Activated T-cell treated with anti-CD3 and anti-CD28 coated beads, Interleukin-2, amount 50 U/mL, for 72 hours (primary cell): Measurements from ENCODE around the gene DCHS2. TPM values are rescaled to one million over a fixed set of nuclear protein-coding genes. Genes with fewer than 3 reads are reported as not detected.

Source experiments
- ATAC-seq, 2 donors: fragments of 150-1000 bp; cut with Tn5 transposase; replicated peaks in 1 of 2; 2 replicates each; pipeline ENCODE4 v1.10.0; 2021; ENCODE audit warnings: moderate library complexity in 2 of 2, mild to moderate bottlenecking in 1 of 2
- DNase-seq, 2 donors: peaks; one replicate each; pipeline ENCODE4 v3.0.0; 2021 to 2022; ENCODE audit warnings: mixed read lengths in 1 of 2
- H3K27ac Mint-ChIP-seq: one replicate; pipeline ENCODE4 v1.8.0; 2022; ENCODE audit warnings: mild to moderate bottlenecking, moderate library complexity, mixed read lengths
- H3K27me3 Mint-ChIP-seq: one replicate; pipeline ENCODE4 v1.8.0; 2022; ENCODE audit warnings: low read depth, mixed read lengths
- H3K36me3 Mint-ChIP-seq, 2 donors: one replicate each; pipeline ENCODE4 v1.8.0; 2022; ENCODE audit warnings: mixed read lengths in 2 of 2, mild to moderate bottlenecking in 1 of 2; ENCODE audit not compliant: insufficient read depth in 2 of 2
- H3K4me1 Mint-ChIP-seq: one replicate; pipeline ENCODE4 v1.8.0; 2022; ENCODE audit warnings: low read depth, mixed read lengths
- H3K4me3 Mint-ChIP-seq, 2 donors: one replicate each; pipeline ENCODE4 v1.8.0; 2022; ENCODE audit warnings: mild to moderate bottlenecking in 2 of 2, mixed read lengths in 2 of 2, moderate library complexity in 2 of 2
- H3K9me3 Mint-ChIP-seq, 2 donors: one replicate each; pipeline ENCODE4 v1.8.0; 2022; ENCODE audit warnings: mixed read lengths in 2 of 2
- total RNA-seq, 2 donors: library from RNA; stranded (reverse); gene quantifications; one replicate each; pipeline ENCODE4 v1.2.3, GENCODE V29; 2022

The DCHS2 gene
- not detected for total RNA-seq

- H3K36me3 Mint-ChIP-seq, result peaks cover 0 to 2% of the 10 kb centered on the region in 2 donors
- H3K9me3 Mint-ChIP-seq, result no peaks in the 10 kb centered on the region
- H3K27me3 Mint-ChIP-seq, result peaks cover 69% of the 10 kb centered on the region
- ATAC-seq (peak; percentile 62 to 68), DNase-seq (peak; percentile 16 to 26)
- H3K27ac Mint-ChIP-seq, result no peak within 1 kb of the TSS
- peak within 1 kb of the TSS; percentile 84 to 86 for H3K4me3 Mint-ChIP-seq
- H3K4me1 Mint-ChIP-seq, result peaks cover 17% of the 10 kb centered on the region
These were observed at the start of gene DCHS2 for GRCh38 chr4:154491341-154492271. DCHS2 (minus strand) TSS chr4:154491799; CDS start chr4:154491355, 444 bp downstream.

- peak overlapping the region; percentile 64 for H3K27ac Mint-ChIP-seq
- no peak for ATAC-seq
- no peaks in the 10 kb centered on the region for H3K4me1 Mint-ChIP-seq
These were observed 42.7 kb upstream of the DCHS2 start for GRCh38 chr4:154534296-154534695.

GRCh38 chr4:154529728-154530519 is 38.3 kb upstream of the DCHS2 start:
- Mint-ChIP-seq H3K4me3 (no peak overlapping the region), H3K36me3 (no peaks in the 10 kb centered on the region), H3K27ac (no peak overlapping the region), H3K4me1 (no peaks in the 10 kb centered on the region), H3K9me3 (no peaks in the 10 kb centered on the region), H3K27me3 (peaks cover 11% of the 10 kb centered on the region)
- ATAC-seq (no peak), DNase-seq (no peak)

More at GRCh38 chr4:154534296-154534695, 42.7 kb upstream of the DCHS2 start:
- DNase-seq, result no peak
- no peaks in the 10 kb centered on the region for H3K27me3 Mint-ChIP-seq
- no peaks in the 10 kb centered on the region for H3K9me3 Mint-ChIP-seq
- H3K36me3 Mint-ChIP-seq, result peaks cover 2 to 10% of the 10 kb centered on the region in 2 donors
- no peak overlapping the region for H3K4me3 Mint-ChIP-seq

GRCh38 chr4:154528869-154529268 is 37.3 kb upstream of the DCHS2 start:
- H3K27me3 Mint-ChIP-seq, result peaks cover 11% of the 10 kb centered on the region
- no peaks in the 10 kb centered on the region for H3K36me3 Mint-ChIP-seq
- H3K4me1 Mint-ChIP-seq, result no peaks in the 10 kb centered on the region
- H3K9me3 Mint-ChIP-seq, result no peaks in the 10 kb centered on the region
- H3K27ac Mint-ChIP-seq, result no peak overlapping the region
- DNase-seq (no peak), ATAC-seq (no peak)
- no peak overlapping the region for H3K4me3 Mint-ChIP-seq

DNA sequence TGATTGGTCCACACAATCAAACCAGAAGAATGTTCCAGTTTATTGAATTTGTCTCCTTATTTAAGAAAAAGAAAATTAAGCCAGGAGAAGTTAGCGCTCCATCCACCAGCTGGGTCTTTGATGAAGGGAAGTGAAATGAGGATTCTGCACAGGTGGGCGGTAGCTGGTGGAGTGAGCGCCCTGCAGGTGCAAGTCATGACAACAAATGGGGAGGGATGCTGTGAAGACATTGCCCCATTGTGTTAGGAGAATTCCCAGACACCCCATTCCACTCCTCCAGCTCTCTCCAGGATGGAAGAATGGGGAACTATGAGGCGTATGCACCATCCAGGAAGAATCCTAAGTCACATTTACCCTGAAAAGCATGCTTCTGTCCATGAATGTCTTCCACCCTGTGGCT is 35.7 kb upstream of the DCHS2 start:
- ATAC-seq (no peak), DNase-seq (no peak)
- peaks cover 11% of the 10 kb centered on the region for H3K27me3 Mint-ChIP-seq
- no peak overlapping the region for H3K4me3 Mint-ChIP-seq
- no peaks in the 10 kb centered on the region for H3K9me3 Mint-ChIP-seq
- H3K27ac Mint-ChIP-seq, result no peak overlapping the region
- H3K4me1 Mint-ChIP-seq, result no peaks in the 10 kb centered on the region
- no peaks in the 10 kb centered on the region for H3K36me3 Mint-ChIP-seq

DNA sequence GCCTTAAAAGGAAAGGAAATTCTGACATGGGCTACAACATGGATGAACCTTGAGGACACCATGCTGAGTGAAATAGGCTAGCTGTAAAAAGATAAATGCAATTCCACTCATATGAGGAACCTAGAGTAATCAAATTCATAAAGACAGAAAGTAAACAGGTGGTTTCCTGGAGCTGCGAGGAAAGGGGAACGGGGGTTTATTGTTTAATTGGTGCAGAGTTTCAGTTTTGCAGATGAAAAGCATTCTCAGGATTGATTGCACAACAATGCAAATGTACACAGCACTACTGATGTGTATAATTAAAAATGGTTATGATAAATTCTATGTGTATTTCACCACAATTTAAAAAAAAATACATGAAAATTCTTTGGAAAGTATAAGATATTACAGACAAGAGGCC is 34.6 kb upstream of the DCHS2 start:
- ATAC-seq, result no peak
- Mint-ChIP-seq H3K27ac (no peak overlapping the region), H3K36me3 (no peaks in the 10 kb centered on the region), H3K9me3 (no peaks in the 10 kb centered on the region), H3K27me3 (peaks cover 11% of the 10 kb centered on the region), H3K4me3 (no peak overlapping the region), H3K4me1 (no peaks in the 10 kb centered on the region)
- no peak for DNase-seq

GRCh38 chr4:154521607-154522006 is 30.0 kb upstream of the DCHS2 start:
- Mint-ChIP-seq H3K27ac (no peak overlapping the region), H3K4me1 (no peaks in the 10 kb centered on the region), H3K4me3 (no peak overlapping the region), H3K27me3 (peaks cover 35% of the 10 kb centered on the region), H3K9me3 (no peaks in the 10 kb centered on the region), H3K36me3 (no peaks in the 10 kb centered on the region)
- no peak for ATAC-seq
- no peak for DNase-seq

DNA sequence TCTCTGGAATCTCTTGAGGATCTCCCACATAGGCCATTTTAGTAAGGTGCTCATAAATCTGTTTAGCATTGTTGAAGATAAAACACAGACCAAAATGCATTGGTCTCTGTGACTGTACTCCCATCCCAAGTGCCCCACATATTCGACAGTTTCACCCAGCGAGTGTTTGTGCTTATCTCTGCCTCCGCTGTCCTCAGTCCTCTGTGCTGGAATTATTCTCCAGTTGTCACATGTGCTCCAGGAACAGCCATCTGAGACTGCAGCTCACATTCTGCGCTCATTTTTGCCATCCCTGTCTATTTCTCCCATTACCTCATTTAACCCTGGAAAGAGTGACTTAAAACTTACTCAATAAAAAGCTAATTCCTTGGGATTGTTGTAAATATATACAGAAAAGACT is 27.6 kb upstream of the DCHS2 start:
- Mint-ChIP-seq H3K27me3 (peaks cover 35% of the 10 kb centered on the region), H3K9me3 (no peaks in the 10 kb centered on the region), H3K4me3 (no peak overlapping the region), H3K27ac (no peak overlapping the region), H3K36me3 (no peaks in the 10 kb centered on the region), H3K4me1 (no peaks in the 10 kb centered on the region)
- ATAC-seq (no peak), DNase-seq (no peak)

GRCh38 chr4:154517591-154517990 is 26.0 kb upstream of the DCHS2 start:
- H3K27me3 Mint-ChIP-seq, result peaks cover 42% of the 10 kb centered on the region

DNA sequence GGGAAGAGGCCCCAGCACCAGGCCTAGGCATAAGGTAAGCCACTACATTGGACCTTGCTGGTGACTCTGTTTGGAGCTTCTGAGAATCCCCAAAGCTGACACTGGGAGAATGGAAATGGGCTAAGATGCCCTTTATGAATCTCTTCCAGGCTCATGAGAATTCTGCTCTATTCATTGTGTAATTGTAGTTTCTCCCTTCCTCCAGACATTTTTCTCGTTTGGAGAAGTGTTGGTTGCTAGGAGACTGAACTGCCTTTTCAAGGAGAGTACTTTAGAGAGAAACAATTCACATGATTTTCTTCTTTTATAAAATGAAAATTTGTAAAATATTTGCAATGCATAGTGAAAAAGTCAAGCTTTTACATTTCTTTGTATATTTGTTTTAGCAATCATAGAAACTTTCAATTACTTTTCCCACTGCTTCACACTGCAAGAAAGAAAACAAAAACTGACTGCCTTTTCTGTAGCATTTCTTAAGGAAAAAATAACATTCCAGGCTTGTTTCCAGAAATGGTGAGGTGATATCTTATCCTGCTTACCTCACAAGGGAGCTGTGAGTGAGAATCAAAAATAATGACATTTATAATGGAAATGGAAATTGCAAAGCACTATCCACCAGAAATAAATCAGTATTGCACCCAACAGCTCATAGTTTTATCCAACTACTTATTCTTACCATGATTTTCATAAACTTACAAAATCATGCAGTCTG is 24.9 kb upstream of the DCHS2 start:
- Mint-ChIP-seq H3K27me3 (peaks cover 42% of the 10 kb centered on the region), H3K36me3 (no peaks in the 10 kb centered on the region), H3K4me3 (no peak overlapping the region), H3K27ac (no peak overlapping the region), H3K9me3 (no peaks in the 10 kb centered on the region), H3K4me1 (no peaks in the 10 kb centered on the region)
- ATAC-seq, result no peak
- no peak for DNase-seq

More at GRCh38 chr4:154517591-154517990, 26.0 kb upstream of the DCHS2 start:
- no peak overlapping the region for H3K4me3 Mint-ChIP-seq
- no peaks in the 10 kb centered on the region for H3K4me1 Mint-ChIP-seq
- ATAC-seq (no peak), DNase-seq (no peak)
- no peak overlapping the region for H3K27ac Mint-ChIP-seq
- H3K9me3 Mint-ChIP-seq, result no peaks in the 10 kb centered on the region
- H3K36me3 Mint-ChIP-seq, result no peaks in the 10 kb centered on the region

- ATAC-seq, result no peak
- H3K4me1 Mint-ChIP-seq, result no peaks in the 10 kb centered on the region
- no peak overlapping the region for H3K4me3 Mint-ChIP-seq
- no peak for DNase-seq
- H3K9me3 Mint-ChIP-seq, result no peaks in the 10 kb centered on the region
- no peak overlapping the region for H3K27ac Mint-ChIP-seq
- peaks cover 44% of the 10 kb centered on the region for H3K27me3 Mint-ChIP-seq
- no peaks in the 10 kb centered on the region for H3K36me3 Mint-ChIP-seq
These were observed 20.4 kb upstream of the DCHS2 start for GRCh38 chr4:154511981-154512380.

GRCh38 chr4:154511548-154511947 is 19.9 kb upstream of the DCHS2 start:
- ATAC-seq (no peak), DNase-seq (no peak)
- H3K9me3 Mint-ChIP-seq, result no peaks in the 10 kb centered on the region
- H3K27ac Mint-ChIP-seq, result no peak overlapping the region
- no peak overlapping the region for H3K4me3 Mint-ChIP-seq
- H3K4me1 Mint-ChIP-seq, result no peaks in the 10 kb centered on the region
- no peaks in the 10 kb centered on the region for H3K36me3 Mint-ChIP-seq
- H3K27me3 Mint-ChIP-seq, result peaks cover 43% of the 10 kb centered on the region

DNA sequence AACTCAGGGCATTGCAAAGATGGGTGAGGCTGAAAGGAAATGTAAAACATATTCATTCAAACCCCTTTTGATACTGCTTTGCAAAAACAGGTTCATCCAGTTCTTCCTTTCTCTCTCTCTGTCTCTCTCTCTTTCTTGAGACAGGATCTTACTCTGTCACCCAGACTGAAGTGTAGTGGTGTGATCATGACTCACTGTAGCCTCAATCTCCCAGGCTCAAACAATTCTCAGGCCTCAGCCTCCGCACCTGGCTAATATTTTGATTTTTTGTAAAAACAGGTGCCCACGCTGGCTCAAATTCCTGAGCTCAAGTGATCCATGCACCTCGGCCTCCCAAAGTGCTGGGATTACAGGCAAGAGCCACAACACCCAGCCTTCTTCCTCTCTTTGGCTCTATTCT is 15.6 kb upstream of the DCHS2 start:
- peaks cover 55% of the 10 kb centered on the region for H3K27me3 Mint-ChIP-seq

More for the DNA sequence above, 15.6 kb upstream of the DCHS2 start:
- H3K36me3 Mint-ChIP-seq, result no peaks in the 10 kb centered on the region
- no peaks in the 10 kb centered on the region for H3K4me1 Mint-ChIP-seq
- H3K27ac Mint-ChIP-seq, result no peak overlapping the region
- no peak for DNase-seq
- H3K4me3 Mint-ChIP-seq, result no peak overlapping the region
- no peak for ATAC-seq
- no peaks in the 10 kb centered on the region for H3K9me3 Mint-ChIP-seq
